ENCODE data around the gene PITX1.

The PITX1 gene

DNA sequence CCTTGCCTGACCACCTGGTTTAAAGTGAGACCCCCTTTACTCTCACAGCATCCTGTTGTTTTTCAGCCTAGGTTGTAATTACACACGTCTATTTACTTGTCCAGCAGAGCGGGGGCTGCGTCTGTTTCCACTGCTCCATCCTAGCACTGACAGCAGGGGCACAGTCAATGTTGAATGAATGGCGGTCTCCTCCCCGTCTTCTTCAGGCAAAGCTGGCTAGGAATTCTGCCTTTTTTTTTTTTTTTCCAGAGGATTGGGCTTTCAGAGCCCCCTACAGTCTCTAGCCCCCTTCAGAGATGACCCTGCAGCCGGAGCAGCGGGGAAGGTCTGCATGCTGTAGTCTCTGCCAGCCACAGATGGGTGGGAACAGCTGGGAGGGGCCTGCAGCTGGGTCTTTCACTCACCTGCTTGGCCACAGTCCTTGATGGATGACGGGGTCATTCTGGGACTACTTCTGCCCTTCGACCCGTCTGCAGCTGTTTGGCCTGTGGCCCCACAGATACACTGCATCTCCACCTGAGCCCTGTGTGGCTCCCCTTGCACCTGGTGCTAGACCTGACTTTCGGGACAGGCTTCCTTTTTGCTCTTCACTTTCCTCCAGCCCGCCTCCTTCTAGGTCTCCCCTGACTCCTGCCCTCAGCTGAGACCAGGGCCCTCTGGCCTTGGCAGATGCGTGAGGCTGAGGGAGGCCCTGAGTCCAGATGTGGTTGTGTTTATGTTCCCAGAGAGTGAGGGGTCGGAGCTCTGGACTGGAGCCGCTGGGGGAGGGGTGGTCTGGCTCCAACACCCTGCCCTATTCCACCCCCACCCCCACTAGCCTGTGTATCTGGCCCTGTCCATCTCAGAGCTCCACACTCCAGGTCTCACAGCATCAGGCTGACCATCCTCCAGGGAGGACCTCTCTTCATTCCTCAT, 8.0 kb downstream of the PITX1 start:
- Histone ChIP-seq H4K20me1 (ENCODE audit: low read depth, low read length) (no peaks in the 10 kb centered on the region), H3K27me3 (ENCODE audit: low read length) (no peaks in the 10 kb centered on the region), H3K4me3 (ENCODE audit: insufficient read depth, low read length, poor library complexity, severe bottlenecking) (no peak overlapping the region), H3K79me2 (ENCODE audit: insufficient read depth, low read length) (no peaks in the 10 kb centered on the region), H3K9me2 (replicated peaks; ENCODE audit: insufficient read depth, low read length) (no peaks in the 10 kb centered on the region), H3K27ac (ENCODE audit: low read depth, low read length) (no peak overlapping the region), H3K9me3 (ENCODE audit: insufficient read depth, low read length) (no peaks in the 10 kb centered on the region), H3K9ac (ENCODE audit: low read length) (no peak overlapping the region), H3K4me2 (ENCODE audit: low read depth, low read length, poor library complexity, severe bottlenecking) (no peak overlapping the region), H3F3A (ENCODE audit: insufficient read depth) (no peaks in the 10 kb centered on the region), H2AFZ (ENCODE audit: low read depth, low read length, severe bottlenecking) (no peak overlapping the region), H3K36me3 (ENCODE audit: low read length) (no peaks in the 10 kb centered on the region)
- no peak for TF ChIP-seq EZH2phosphoT487 (conservative IDR thresholded peaks at IDR 0.05; ENCODE audit: low read length)

GRCh38 chr5:135024956-135025729, 8.9 kb downstream of the PITX1 start:
- H3K27ac ChIP-seq (ENCODE audit: low read depth, low read length): no peak overlapping the region
- H3K36me3 ChIP-seq (ENCODE audit: low read length): no peaks in the 10 kb centered on the region
- no peaks in the 10 kb centered on the region for H3K27me3 ChIP-seq (ENCODE audit: low read length)
- H4K20me1 ChIP-seq (ENCODE audit: low read depth, low read length): no peaks in the 10 kb centered on the region
- no peak overlapping the region for H3K4me3 ChIP-seq (ENCODE audit: insufficient read depth, low read length, poor library complexity, severe bottlenecking)
- no peaks in the 10 kb centered on the region for H3K79me2 ChIP-seq (ENCODE audit: insufficient read depth, low read length)
- H3K9ac ChIP-seq (ENCODE audit: low read length): no peak overlapping the region
- H3K9me2 ChIP-seq (replicated peaks; ENCODE audit: insufficient read depth, low read length): no peaks in the 10 kb centered on the region
- no peaks in the 10 kb centered on the region for H3F3A ChIP-seq (ENCODE audit: insufficient read depth)
- H3K9me3 ChIP-seq (ENCODE audit: insufficient read depth, low read length): no peaks in the 10 kb centered on the region
- TF ChIP-seq EZH2phosphoT487 (conservative IDR thresholded peaks at IDR 0.05; ENCODE audit: low read length): no peak
- TF ChIP-seq, protein P1, sequence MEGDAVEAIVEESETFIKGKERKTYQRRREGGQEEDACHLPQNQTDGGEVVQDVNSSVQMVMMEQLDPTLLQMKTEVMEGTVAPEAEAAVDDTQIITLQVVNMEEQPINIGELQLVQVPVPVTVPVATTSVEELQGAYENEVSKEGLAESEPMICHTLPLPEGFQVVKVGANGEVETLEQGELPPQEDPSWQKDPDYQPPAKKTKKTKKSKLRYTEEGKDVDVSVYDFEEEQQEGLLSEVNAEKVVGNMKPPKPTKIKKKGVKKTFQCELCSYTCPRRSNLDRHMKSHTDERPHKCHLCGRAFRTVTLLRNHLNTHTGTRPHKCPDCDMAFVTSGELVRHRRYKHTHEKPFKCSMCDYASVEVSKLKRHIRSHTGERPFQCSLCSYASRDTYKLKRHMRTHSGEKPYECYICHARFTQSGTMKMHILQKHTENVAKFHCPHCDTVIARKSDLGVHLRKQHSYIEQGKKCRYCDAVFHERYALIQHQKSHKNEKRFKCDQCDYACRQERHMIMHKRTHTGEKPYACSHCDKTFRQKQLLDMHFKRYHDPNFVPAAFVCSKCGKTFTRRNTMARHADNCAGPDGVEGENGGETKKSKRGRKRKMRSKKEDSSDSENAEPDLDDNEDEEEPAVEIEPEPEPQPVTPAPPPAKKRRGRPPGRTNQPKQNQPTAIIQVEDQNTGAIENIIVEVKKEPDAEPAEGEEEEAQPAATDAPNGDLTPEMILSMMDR (IDR thresholded peaks at IDR 0.05; ENCODE audit: insufficient read depth, low read length, poor library complexity, severe bottlenecking): no peak
- no peak overlapping the region for H2AFZ ChIP-seq (ENCODE audit: low read depth, low read length, severe bottlenecking)
- no peak overlapping the region for H3K4me2 ChIP-seq (ENCODE audit: low read depth, low read length, poor library complexity, severe bottlenecking)

DNA sequence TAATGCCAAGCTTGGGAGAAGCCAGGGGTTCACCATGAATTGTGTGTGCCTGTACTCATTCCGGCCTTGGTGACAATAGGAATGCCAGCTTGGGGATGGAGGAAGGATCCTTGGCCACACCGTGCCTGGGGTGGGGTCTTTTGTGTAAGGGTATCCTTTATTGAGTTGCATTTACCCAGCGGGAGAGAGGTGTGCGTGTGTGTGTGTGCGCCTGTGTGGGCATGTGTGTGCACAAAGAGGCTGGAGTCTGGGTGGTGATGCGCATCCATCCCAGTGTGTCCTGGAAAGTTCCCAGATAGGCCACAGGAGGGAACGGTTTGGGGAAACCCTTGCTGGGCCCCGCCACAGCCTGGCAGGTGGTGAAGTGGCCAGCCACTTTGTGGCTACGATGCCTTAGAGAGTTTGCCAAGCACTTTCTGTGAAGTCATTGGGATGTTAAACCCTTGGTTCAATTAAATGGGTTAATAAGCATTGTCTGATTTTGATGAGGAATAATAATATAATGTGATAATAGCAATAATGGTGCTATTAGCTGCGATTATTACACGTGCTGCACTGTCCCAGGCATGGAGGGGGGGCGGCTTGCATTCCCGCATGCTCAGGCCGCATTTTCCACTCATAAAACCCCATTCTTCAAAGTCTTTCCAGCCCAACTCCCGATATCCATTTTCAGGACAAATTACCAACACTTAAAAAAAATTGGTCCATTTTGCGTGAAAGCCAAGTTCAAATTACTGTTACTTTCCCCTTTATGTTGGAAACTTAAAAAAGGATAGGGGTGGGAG, 13.7 kb downstream of the PITX1 start:
- Histone ChIP-seq H3K79me2 (ENCODE audit: insufficient read depth, low read length) (no peaks in the 10 kb centered on the region), H3K4me3 (ENCODE audit: insufficient read depth, low read length, poor library complexity, severe bottlenecking) (no peak overlapping the region), H3K9me3 (ENCODE audit: insufficient read depth, low read length) (no peaks in the 10 kb centered on the region), H3K36me3 (ENCODE audit: low read length) (no peaks in the 10 kb centered on the region), H3K9ac (ENCODE audit: low read length) (no peak overlapping the region), H3K9me2 (replicated peaks; ENCODE audit: insufficient read depth, low read length) (no peaks in the 10 kb centered on the region), H4K20me1 (ENCODE audit: low read depth, low read length) (no peaks in the 10 kb centered on the region), H3K27ac (ENCODE audit: low read depth, low read length) (no peak overlapping the region), H3F3A (ENCODE audit: insufficient read depth) (no peaks in the 10 kb centered on the region), H3K4me2 (ENCODE audit: low read depth, low read length, poor library complexity, severe bottlenecking) (no peak overlapping the region), H3K27me3 (ENCODE audit: low read length) (no peaks in the 10 kb centered on the region), H2AFZ (ENCODE audit: low read depth, low read length, severe bottlenecking) (no peak overlapping the region)
- no peak for TF ChIP-seq EZH2phosphoT487 (conservative IDR thresholded peaks at IDR 0.05; ENCODE audit: low read length)
- TF ChIP-seq, protein P1 (IDR thresholded peaks at IDR 0.05; ENCODE audit: insufficient read depth, low read length, poor library complexity, severe bottlenecking): no peak
